HepG2 (cell line): Measurements from ENCODE around the gene ETS1. TPM values are rescaled to one million over a fixed set of nuclear protein-coding genes. Genes with fewer than 3 reads are reported as not detected.

ENCODE experiments used
- ATAC-seq: fragments of 200-7000 bp; cut with Tn5 transposase; 3 replicates; pipeline ENCODE4 v1.9.1; 2020; ENCODE audit warnings: mild to moderate bottlenecking, moderate library complexity
- BruUV-seq: library from RNA; stranded (reverse); fragments of 400-500 nt; replicated peaks from 2 replicates; lab custom pipeline; 2021; lab: Mats Ljungman, UMichigan
- CTCF ChIA-PET: fragments of 300-600 bp; formaldehyde crosslinking; extraction: SDS; loops from one replicate; lab custom pipeline; 2021; ENCODE audit warnings: low total read pairs, inconsistent platforms, low intra/inter-chr PET ratio; lab: Yijun Ruan, JAX
- POLR2A ChIA-PET: fragments of 350-600 bp; sonication (Branson Sonifier 250); formaldehyde crosslinking; loops from one replicate; lab custom pipeline; 2020; ENCODE audit warnings: antibody characterized with exemption, inconsistent platforms; lab: Yijun Ruan, JAX
- DNase-seq: peaks from one replicate; pipeline ENCODE4 v3.0.0-alpha.2; 2015; ENCODE audit warnings: low spot score
- FAIRE-seq: peaks from 3 replicates; lab custom pipeline; 2011; peaks lifted over from hg19 to GRCh38; lab: Jason Lieb, UNC
- H2AFZ ChIP-seq: one replicate; pipeline ENCODE4 v1.6.1; 2011; ENCODE audit warnings: low read length, inconsistent platforms
- H3K27ac ChIP-seq: fragments of 300-600 bp; 3 replicates; pipeline ENCODE4 v1.8.0; 2011; ENCODE audit warnings: mixed run types, mild to moderate bottlenecking, mixed read lengths, low read length, inconsistent platforms; ENCODE audit not compliant: insufficient read depth; ENCODE audit errors: extremely low read length
- H3K27me3 ChIP-seq, 2 experiments: fragments of 200-600 bp in 1 of 2; 2 replicates in 1 of 2; 3 replicates in 1 of 2; pipeline versions ENCODE4 v1.6.0 to v1.8.0; 2011; ENCODE audit warnings: low read length in 2 of 2, mild to moderate bottlenecking in 2 of 2, moderate library complexity in 2 of 2, inconsistent platforms in 1 of 2; ENCODE audit not compliant: insufficient read depth in 2 of 2, control insufficient read depth in 1 of 2
- H3K36me3 ChIP-seq, 2 experiments: fragments of 200-600 bp in 1 of 2; replicated peaks in 1 of 2; 2 replicates in 1 of 2; 3 replicates in 1 of 2; pipeline versions ENCODE4 v1.5.1 to v1.8.0; 2011; ENCODE audit warnings: low read length in 2 of 2, inconsistent platforms in 1 of 2; ENCODE audit not compliant: insufficient read depth in 2 of 2, control insufficient read depth in 1 of 2
- H3K4me1 ChIP-seq: 2 replicates; pipeline ENCODE4 v1.5.1; 2012; ENCODE audit warnings: low read length, inconsistent platforms; ENCODE audit not compliant: insufficient read depth
- H3K4me2 ChIP-seq: 2 replicates; pipeline ENCODE4 v1.6.0; 2011; ENCODE audit warnings: low read depth, low read length, inconsistent platforms
- H3K4me3 ChIP-seq, 3 experiments: fragments of 200-600 bp in 1 of 3; sonication (generic), shearing (Covaris generic) in 1 of 3; replicated peaks in 1 of 3; 2 replicates each; pipeline ENCODE4 v1.5.1; 2011 to 2016; ENCODE audit warnings: low read length in 3 of 3, inconsistent platforms in 2 of 3, low read depth in 2 of 3, mild to moderate bottlenecking in 2 of 3, control low read depth in 1 of 3, mixed read lengths in 1 of 3; ENCODE audit not compliant: insufficient read depth in 1 of 3
- H3K79me2 ChIP-seq: one replicate; pipeline ENCODE4 v1.6.1; 2011; ENCODE audit warnings: low read length, inconsistent platforms; ENCODE audit not compliant: insufficient read depth
- H3K9ac ChIP-seq: 2 replicates; pipeline ENCODE4 v1.6.0; 2011; ENCODE audit warnings: mild to moderate bottlenecking, low read depth, low read length, inconsistent platforms; ENCODE audit not compliant: insufficient read depth
- H3K9me3 ChIP-seq: 2 replicates; pipeline ENCODE4 v1.5.1; 2012; ENCODE audit warnings: mild to moderate bottlenecking, low read length
- H4K20me1 ChIP-seq: 2 replicates; pipeline ENCODE4 v1.6.0; 2011; ENCODE audit warnings: inconsistent platforms, mild to moderate bottlenecking, low read length, moderate library complexity; ENCODE audit not compliant: insufficient read depth
- AFF4 ChIP-seq: sonication (generic); formaldehyde crosslinking; IDR thresholded peaks from 2 replicates; pipeline ENCODE4 v1.4.0; 2020; ENCODE audit warnings: missing genetic modification reagents
- GPN1 ChIP-seq: sonication (generic); formaldehyde crosslinking; IDR thresholded peaks from 2 replicates; pipeline ENCODE4 v1.5.1; 2020; ENCODE audit warnings: missing genetic modification reagents, borderline replicate concordance
- NFE2L1 ChIP-seq: sonication (generic); formaldehyde crosslinking; IDR thresholded peaks from 2 replicates; pipeline ENCODE4 v1.4.0; 2020; ENCODE audit warnings: missing genetic modification reagents, mild to moderate bottlenecking, borderline replicate concordance
- RARA ChIP-seq: IDR thresholded peaks from 2 replicates; pipeline ENCODE4 v1.6.1; 2016; ENCODE audit warnings: missing genetic modification reagents, missing compliant biosample characterization
- TIGD3 ChIP-seq: sonication (generic); formaldehyde crosslinking; IDR thresholded peaks from 2 replicates; pipeline ENCODE4 v1.5.1; 2020; ENCODE audit warnings: mild to moderate bottlenecking, missing genetic modification reagents, borderline replicate concordance
- USF2 ChIP-seq, 2 experiments: sonication (generic) in 1 of 2; formaldehyde crosslinking in 1 of 2; IDR thresholded peaks; 2 replicates each; pipeline versions ENCODE4 v1.5.1 to v1.6.1; 2011 to 2020; ENCODE audit warnings: borderline replicate concordance in 1 of 2, low read depth in 1 of 2, low read length in 1 of 2, mild to moderate bottlenecking in 1 of 2, missing genetic modification reagents in 1 of 2, moderate library complexity in 1 of 2
- YEATS2 ChIP-seq: sonication (generic); formaldehyde crosslinking; IDR thresholded peaks from 2 replicates; pipeline ENCODE4 v1.4.0; 2020; ENCODE audit warnings: missing genetic modification reagents, borderline replicate concordance
- ZMYM4 ChIP-seq: sonication (generic); formaldehyde crosslinking; IDR thresholded peaks from 2 replicates; pipeline ENCODE4 v1.8.1; 2023; ENCODE audit warnings: mild to moderate bottlenecking, missing genetic modification reagents
- ZNF12 ChIP-seq: sonication (generic); formaldehyde crosslinking; IDR thresholded peaks from 2 replicates; pipeline ENCODE4 v1.5.0; 2020; ENCODE audit warnings: missing genetic modification reagents
- WGBS: methylation state at CpG from one replicate; pipeline ENCODE4 v1.1.6; 2017; ENCODE audit warnings: low lambda C conversion rate; 5-methylcytosine and 5-hydroxymethylcytosine counted together
- in situ Hi-C: cut with HindIII; loops from 2 replicates; pipeline ENCODE4 v1.10.0; 2017; ENCODE audit warnings: low pct_unique_long_range_greater_than_20kb; ENCODE audit not compliant: extremely low pct_ligation_motif_present
- intact Hi-C: fragments of 100-400 bp; cut with micrococcal nuclease; formaldehyde crosslinking; loops from one replicate; pipeline ENCODE4 v1.10.0; 2022; ENCODE audit not compliant: unreplicated experiment
- polyA plus RNA-seq, 8 experiments: library from polyadenylated mRNA; depleted of rRNA in 3 of 8; stranded (reverse) in 7 of 8; unstranded in 1 of 8; fragments of >200 nt; fragmentation: Illumina TruSeq in 4 of 8; extraction: Trizol in 4 of 8; gene quantifications; 2 replicates each; pipeline versions ENCODE4 v1.2.1 to v1.2.3, GENCODE V29; 2011 to 2016; ENCODE audit warnings: low read depth in 4 of 8, missing spikeins in 1 of 8, mixed read lengths in 1 of 8; ENCODE audit not compliant: insufficient read depth in 1 of 8
- total RNA-seq, 5 experiments: library from RNA; depleted of rRNA; stranded (reverse); fragments of >200 nt; fragmentation: Illumina TruSeq; extraction: Trizol; gene quantifications; 2 replicates each; pipeline ENCODE4 v1.2.3, GENCODE V29; 2016; ENCODE audit warnings: low read depth in 1 of 5

The ETS1 gene
- total and polyA plus RNA-seq, 2 of the 13 experiments (the other 11 are each of a cell fraction or from before 2014, with no cell fraction given) = 0.18 to 0.34 TPM

- TF ChIP-seq USF2 (IDR thresholded peaks at IDR 0.05; ENCODE audit: low read depth, low read length) (0 out of 2 replicates have a peak, but pooled peaks have one; percentile 23), USF2 (CRISPR knock-in tag; IDR thresholded peaks at IDR 0.05; ENCODE audit: borderline replicate concordance) (no peak), ZNF12 (CRISPR knock-in tag) (no peak)
- TF ChIP-seq, all 625 proteins: peak for 2
Observed at GRCh38 chr11:128574576-128575011, 12.8 kb downstream of the ETS1 start (continued).

GRCh38 chr11:128573638-128574037, 13.7 kb downstream of the ETS1 start:
- no peaks in the 10 kb centered on the region for H3K4me1 ChIP-seq
- DNase-seq (no peak), ATAC-seq (no peak), FAIRE-seq (no peak)
- no peaks in the 10 kb centered on the region for H4K20me1 ChIP-seq
- intact Hi-C loops = no loop called here
- in situ Hi-C loops = no loop called here
- CTCF ChIA-PET = no interaction called here
- H2AFZ ChIP-seq = no peak overlapping the region
- H3K4me3 ChIP-seq = no peak overlapping the region
- TF ChIP-seq RARA (CRISPR knock-in tag) = no peak
- no peak for TF ChIP-seq GPN1 (CRISPR knock-in tag)
- no peak for TF ChIP-seq NFE2L1 (CRISPR knock-in tag)
- no peak for TF ChIP-seq ZMYM4 (CRISPR knock-in tag)
- no peak for TF ChIP-seq AFF4
- TF ChIP-seq TIGD3 (CRISPR knock-in tag) = no peak
- TF ChIP-seq YEATS2 (CRISPR knock-in tag) = no peak
- no peaks in the 10 kb centered on the region for H3K36me3 ChIP-seq
- no peak overlapping the region for H3K4me2 ChIP-seq
- H3K9me3 ChIP-seq = no peaks in the 10 kb centered on the region
- 8% methylated on average over 5 of the region's 5 CpGs for WGBS
- no peak overlapping the region for H3K27ac ChIP-seq
- H3K27me3 ChIP-seq = 0 out of 5 replicates have a peak, but pooled peaks cover 0 to 3% of the 10 kb centered on the region in 2 experiments
- POLR2A ChIA-PET = no interaction called here
- H3K79me2 ChIP-seq = no peaks in the 10 kb centered on the region
- H3K9ac ChIP-seq = no peak overlapping the region
- no TSS peak for BruUV-seq
